GM18499 (cell line): ENCODE results near the gene ULBP1.
A peak's percentile ranks its signal among the peaks of the same experiment; 100 is the strongest.
"Not testable (repeated sequence)": the region's sequence is repeated elsewhere in the genome, so short reads cannot be mapped to it uniquely, and the experiment has no call there.

ENCODE experiments used
- ATAC-seq: cut with Tn5 transposase; IDR thresholded peaks from one replicate; pipeline ENCODE4 v1.9.1; 2021; ENCODE audit warnings: moderate number of reproducible peaks; ENCODE audit not compliant: insufficient read depth, unreplicated experiment

ULBP1 gene

DNA sequence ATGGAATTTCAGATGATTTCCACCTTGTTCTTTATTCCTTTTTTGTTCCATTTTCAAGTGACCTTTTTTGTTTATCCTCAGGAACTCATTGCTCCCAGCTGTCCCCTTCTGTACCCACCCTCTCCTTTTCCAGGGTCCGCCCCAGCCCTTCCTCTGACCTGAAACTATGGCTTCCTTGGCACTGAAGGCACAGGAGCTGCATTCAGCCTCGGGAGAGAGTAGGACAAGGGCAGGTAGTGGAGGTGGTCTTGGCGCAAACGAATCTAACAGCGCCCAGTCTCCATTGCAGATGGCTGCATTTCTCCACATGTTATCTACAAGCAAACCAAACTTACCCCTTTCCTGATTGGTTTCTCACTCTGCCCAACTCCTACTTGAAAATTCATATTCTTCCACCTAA, 30.7 kb upstream of the ULBP1 start:
- ATAC-seq, result no peak

DNA sequence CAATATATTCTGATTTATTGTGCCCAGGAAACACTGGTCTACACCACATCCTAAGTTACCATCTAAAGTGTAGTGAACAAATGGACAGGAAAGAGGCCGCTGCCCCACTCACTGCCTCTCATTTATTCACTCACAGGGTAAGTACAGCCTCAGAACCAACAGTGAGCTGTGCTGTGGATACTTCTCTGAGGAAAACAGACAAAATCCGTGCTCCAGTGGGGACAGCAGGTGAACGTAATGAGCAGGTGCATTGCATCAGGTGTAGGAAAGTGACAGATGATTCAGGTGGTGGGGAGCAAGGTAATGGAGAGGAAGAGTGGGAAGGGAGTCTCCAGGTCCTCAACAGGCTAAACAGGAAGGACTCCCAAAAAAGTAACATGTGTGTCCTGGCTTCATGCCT, 30.3 kb upstream of the ULBP1 start:
- ATAC-seq, result no peak

DNA sequence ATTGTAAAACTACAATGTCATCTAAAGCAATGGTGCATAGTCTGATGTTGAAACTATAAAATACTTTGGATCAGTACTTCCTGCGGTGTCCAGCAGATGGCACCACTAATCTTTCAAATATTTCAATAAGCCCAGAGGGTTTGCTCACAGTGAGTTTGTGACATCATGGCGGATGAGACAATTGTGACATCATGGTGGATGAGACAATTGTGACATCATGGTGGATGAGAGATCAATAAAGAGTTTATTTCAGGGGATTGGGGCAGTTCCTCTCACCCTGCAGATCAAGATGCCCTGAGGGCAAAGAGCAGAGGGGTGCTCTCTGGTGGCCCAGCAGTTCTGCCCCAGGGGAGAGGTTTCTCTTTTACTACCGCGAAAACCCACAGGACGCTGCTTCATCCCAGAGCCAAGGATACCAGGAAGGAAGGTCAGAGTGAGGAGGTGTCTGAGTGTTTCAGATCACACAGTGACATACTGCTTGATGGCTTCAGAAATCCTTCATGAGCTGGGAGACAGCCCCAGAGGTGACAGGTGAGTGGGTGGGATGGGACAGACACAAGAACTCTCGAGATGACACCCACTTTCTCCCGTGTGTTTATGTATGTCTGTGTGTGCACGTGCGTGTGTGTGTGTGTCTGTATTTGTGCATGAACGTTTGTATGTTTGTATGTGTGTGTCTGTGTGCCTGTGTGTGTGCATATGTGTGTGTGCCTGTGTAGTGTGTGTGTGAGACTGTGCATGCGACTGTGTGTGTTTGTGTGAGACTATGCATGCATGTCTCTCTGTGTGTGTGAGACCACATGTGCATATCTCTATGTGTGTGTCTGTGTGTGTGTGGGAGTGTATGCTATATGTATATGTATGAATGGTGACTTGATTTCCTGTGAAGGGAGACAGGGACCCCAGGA, 29.2 kb upstream of the ULBP1 start:
- ATAC-seq, result no peak

DNA sequence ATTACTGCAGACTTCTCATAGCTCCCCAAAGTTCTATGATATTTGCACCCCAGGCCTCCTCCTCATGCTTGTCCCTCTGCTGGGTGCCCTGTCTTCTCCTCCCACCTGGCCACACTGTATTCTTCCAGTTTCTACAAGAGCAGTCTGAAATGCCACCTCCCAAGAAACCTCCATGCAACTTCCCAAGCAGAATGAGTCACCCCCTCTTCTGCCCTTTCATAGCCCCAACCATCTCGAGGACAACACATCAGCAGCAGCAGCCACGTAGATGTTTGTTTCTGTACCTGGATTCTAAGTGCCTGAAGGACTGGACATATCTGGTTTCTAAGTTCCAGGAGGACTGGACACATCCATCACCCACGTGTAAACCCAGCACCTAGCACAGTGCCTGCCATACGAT, 28.5 kb upstream of the ULBP1 start:
- no peak for ATAC-seq

DNA sequence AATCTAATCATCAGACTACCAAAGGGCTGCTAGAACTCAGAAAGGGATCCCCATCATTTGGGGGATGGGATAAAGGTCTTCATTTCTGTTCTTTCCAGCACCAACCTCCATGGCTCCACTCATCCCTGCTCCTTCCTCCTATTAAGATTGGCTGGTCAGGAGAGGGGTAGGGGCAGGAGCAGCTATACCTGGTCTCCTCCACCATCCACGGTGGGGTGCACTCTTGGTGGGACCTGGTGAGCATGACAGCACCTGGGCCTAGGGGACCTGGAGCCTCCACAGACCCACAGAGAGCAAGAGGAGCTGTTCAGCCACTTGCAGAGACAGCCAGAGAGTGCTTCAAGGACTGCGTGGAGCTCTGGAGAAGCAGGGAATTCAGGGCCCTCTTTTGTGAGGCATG, 28.1 kb upstream of the ULBP1 start:
- ATAC-seq, result no peak

DNA sequence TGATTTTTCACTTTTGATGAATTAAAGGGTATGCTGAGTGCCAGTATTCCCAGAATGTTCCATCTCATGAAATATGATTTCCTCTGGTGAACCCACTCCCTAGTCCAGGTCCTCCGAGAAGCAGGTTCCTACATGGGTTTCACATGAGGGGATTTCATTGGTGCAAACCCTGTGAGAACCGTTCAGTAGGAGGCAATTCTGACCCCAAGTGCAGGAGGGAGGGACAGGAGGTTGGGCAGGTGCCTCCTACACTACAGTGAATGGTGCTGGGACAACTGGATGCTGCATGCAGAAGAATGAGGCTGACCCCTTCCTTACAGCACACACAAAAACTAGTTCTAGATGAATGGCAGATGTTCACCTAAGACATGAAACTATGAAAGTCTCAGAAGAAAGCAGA, 27.0 kb upstream of the ULBP1 start:
- no peak for ATAC-seq

DNA sequence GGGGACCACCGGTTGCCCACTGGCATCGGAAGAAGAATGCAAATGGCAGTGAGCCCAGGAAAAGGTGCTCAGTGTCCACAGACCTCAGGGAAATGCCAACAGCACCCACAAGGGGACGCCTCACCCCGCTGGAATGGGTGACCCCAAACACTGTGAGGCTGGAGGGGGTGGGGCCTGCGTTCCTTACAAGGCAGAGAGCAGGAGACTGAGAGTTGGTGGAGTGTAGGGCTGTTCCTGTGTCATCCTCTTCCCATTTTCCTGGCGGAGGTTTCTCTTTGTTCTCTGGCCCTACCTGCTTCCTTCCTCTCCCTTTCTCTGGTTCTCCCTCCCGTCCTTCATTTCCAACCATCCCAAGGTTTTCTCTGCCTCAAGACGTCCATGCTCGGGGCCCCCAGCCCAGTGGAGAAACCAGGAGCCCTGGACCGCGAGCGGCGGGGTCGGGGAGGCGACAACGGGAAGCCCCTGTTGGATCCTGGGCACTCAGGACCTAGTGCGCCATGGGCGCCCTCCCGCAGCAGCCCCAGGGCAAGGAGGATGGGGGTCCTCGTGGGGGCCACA, 25.7 kb upstream of the ULBP1 start:
- ATAC-seq, result not testable (repeated sequence)

DNA sequence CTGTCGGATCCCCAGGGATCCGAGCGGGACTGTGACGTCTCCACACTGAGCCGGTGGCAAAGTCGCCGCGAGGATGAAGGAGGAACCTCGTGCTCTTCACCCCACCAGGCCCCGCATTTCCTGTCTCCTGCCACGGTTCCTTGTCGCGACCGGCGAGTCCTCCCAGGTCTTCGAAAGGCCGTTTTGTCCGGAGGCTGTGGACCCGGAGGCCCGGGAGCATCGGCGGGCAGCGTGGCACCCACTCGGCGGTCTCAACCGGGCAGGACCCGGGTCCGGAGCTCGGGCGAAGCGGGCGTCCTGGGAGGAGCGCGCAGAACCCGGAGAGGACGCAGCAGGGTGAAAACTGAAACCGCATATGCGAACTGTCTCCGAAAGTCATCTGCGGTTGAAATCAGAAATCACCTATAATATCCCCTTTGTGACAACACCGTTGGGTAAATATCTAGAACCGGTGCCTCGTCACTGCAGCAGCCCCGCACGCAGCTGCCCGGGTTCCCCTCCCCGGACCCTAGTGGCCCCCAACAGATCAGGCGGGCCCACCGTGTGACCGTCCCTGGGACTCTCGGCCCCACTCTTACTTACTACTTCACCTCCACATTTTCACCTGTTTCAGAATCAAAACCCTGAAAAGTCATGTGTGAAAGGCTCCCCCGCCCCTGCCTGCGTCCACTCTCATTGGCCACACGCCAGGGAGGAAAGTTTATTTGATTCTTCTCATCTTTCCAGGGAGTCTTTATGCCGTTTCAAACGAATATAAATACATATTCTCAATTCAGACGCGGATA, 25.0 kb upstream of the ULBP1 start:
- peak; percentile 76 for ATAC-seq

DNA sequence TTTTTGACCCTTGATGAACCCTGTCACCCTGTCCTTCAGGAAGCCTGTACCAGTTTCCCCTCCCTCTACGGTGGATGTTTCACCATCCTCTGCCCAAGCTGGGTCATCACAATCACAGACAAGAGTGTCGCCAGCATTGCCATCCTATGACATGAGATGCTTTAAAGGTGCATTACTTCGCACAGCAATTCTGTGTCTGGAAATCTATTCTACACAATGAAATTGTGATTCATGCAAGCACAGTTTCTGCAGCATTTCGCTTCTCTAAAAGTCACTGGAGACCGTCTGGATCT, 24.4 kb upstream of the ULBP1 start:
- ATAC-seq, result no peak

DNA sequence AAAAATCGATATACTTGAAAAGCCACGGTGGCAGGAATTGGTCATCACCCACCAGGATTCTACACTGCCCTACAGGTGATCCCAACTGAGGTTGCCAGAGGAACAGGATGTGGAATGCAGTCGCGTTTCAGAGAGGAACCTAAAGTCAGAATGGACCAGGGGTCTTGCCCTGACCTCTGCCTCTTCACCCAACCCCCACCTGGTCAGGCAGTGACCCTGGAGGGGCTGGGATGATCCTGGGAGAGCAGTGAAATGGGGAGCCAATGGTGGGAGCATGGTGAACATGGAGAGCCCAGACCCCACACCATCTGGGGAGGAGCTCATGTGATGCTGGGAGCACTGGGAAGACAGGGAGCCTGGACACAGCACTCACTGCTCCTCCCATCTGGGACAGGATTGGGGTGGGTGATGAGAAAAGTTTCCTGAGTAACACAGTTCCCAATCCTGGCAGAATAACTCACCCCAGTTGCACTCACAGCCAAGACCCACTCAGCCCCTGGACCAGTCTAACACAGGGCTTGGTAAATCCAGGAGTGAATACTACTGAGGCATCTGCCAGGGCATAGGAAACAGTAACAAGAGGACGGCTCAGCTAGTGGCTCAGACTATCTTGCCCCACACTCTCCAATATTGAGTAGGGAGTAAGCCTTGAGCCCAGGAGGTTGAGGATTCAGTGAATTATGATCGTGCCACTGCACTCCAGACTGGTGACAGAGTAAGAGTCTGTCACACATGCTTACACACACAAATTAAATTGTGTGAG, 23.7 kb upstream of the ULBP1 start:
- ATAC-seq, result no peak

DNA sequence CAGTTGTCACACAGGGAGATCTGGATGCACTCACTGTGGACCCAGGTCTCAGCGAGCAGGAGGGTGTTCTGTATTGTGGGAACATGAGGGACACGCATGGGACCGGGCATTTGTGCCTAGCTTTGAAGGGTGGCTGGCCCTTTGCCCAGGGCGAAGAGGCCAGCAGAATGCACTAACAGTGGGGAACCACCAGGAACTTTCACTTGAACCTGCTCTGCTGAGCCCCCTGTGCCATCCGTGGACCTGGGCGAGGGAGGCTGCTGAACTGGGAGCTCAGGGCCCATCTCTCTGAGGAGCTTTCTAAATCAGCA, 23.1 kb upstream of the ULBP1 start:
- no peak for ATAC-seq

DNA sequence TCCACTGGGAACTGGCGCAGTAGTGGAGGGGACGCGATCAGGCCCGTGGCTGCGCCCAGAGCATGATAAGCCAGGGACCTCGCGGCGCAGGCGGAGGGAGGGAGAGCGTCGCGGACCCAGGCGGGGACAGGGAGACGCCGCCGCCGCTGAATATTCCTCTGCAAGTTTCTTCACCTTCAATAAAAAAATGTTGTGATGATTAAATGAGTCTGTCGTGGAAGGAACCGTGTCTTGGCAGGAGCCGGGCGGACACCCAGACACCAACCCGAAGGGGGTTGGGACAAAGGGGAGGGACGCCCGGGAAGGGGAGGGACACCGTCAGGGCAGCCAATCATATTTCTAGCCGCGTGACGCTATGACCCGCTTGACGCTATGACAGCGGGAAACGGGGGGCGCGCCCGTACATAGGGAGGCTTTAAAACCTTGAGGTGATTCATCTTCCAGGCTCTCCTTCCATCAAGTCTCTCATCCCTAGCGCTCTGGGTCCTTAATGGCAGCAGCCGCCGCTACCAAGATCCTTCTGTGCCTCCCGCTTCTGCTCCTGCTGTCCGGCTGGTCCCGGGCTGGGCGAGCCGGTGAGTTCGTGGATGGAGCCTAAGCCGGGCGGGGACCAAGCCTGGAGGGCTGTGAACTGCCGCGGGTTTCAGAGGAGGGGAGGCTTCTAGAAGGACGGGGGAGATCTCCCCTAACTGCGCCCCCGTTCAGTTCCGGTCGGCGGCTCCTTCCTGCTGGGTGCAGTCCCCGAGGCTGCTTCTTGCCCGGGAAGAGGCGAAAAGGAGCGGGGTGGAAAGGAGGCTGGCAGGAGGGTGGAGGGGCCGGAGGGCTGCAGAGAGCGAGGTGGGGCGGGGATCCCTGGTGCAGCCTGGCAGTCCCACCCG, 21.9 kb upstream of the ULBP1 start, which contains the start of gene ULBP2:
ULBP2 (plus strand) TSS at position 432 of the 878 bp plus-strand sequence; CDS start at position 491, 59 bp downstream.
- ATAC-seq, result no peak

DNA sequence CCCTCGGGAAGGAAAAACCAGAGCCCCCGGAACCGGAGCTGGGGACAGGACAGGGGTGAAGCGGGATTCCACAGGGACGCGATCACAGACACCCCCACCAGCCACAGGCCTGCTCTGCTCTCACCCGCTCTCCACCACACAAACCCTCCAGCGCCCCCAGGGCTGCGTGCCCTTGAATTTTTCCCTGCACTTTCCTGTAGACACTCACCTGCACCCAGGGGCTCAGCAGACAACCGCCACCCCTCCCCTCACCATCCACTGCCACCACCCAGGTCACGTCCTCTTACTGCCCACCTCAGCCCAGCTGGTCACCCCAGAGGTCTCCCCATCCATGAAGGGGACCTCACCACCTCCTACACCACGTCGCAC, 21.3 kb upstream of the ULBP1 start:
- no peak for ATAC-seq

DNA sequence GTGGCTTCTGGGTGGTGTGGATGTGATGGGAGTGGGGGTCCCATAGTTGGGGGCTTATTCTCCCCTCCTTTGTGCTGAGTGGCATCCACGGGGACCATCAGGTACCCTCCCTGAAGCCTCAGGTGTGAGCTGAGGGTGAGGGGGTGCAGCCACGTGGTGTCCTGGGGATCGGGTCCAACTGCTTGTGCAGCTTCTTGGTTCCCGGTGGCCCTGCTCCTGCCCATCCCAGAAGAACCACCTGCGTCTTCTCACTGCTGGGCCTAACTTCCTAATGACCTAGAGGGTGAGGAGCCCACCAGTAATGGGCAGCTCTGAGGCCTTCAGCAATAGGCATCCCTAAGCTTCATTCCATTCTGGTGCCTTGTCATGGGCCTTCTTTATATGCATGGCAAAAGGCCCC, 20.4 kb upstream of the ULBP1 start:
- ATAC-seq, result not testable (repeated sequence)

DNA sequence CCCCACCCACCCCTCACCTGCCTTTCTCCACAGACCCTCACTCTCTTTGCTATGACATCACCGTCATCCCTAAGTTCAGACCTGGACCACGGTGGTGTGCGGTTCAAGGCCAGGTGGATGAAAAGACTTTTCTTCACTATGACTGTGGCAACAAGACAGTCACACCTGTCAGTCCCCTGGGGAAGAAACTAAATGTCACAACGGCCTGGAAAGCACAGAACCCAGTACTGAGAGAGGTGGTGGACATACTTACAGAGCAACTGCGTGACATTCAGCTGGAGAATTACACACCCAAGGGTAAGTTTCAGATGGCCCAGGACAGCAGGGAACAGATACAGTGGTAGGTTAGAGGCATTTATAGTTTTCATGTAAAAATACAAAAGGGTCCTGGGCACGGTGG, 18.5 kb upstream of the ULBP1 start:
- ATAC-seq, result not testable (repeated sequence)

DNA sequence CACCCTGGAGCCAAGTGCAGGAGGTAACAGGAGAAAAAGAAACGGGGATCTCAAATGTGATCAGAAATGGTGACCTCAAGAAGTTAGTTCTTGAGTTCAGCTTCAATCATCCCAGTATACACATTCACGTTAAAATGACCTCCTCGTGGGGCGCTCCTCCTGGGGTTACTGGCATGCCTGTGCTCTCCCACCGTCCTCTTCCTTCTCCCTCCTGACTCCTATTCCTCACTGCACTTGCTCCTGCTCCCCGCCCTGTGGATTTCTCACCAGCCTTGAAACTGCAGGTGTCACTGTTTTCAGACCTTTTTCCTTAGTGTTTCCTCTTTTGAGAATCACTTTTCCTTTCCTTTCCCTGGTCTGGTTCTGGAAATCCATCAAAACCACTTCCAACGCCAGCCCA, 17.1 kb upstream of the ULBP1 start:
- not testable (repeated sequence) for ATAC-seq

DNA sequence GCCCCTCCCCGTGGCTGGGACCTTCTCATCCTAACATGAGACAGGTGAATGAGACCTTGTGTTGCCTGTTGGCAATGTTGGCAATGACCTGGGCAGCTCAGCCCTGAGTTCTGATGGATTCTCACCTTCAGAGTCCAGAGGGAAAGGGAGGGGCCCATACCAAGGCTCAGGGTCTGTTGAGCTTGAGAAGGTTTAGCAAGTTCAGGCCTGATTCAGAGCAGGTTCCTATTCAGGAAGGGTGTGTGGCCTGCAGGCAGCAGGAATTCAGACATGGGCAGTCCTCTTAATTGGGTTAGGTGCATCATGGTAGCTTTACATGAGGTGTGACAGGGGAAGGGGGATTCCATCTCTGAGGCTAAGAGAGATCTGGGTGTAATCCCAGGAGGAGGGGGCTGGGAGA, 16.2 kb upstream of the ULBP1 start:
- not testable (repeated sequence) for ATAC-seq

DNA sequence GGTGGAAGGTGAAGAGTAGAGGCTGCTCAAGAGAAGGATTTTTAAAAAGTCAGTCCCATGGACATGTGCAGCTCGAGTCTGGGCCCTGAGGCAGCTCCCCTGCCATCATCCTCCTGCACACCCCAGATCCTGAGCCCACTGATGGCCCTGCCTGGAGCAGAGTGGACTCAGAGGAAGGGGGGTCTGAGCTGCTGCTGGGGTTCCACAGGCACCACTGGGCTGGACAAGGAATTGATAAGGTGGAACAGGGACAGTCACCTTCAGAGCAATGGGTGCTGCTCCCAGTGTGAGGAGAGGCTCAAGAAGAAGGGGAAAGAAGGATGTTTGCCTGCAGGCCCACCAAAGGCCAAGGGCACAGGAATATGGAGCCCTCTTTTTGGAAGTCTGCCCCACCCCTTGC, 15.7 kb upstream of the ULBP1 start:
- ATAC-seq, result no peak

DNA sequence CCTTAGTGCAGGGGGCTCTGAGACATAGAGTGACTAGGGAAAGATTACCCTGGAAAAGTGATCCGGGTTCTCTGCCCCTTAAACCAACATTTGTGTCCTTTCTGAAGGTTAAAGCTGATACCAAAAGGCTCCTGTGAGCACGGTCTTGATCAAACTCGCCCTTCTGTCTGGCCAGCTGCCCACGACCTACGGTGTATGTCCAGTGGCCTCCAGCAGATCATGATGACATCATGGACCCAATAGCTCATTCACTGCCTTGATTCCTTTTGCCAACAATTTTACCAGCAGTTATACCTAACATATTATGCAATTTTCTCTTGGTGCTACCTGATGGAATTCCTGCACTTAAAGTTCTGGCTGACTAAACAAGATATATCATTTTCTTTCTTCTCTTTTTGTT, 15.1 kb upstream of the ULBP1 start:
- no peak for ATAC-seq

DNA sequence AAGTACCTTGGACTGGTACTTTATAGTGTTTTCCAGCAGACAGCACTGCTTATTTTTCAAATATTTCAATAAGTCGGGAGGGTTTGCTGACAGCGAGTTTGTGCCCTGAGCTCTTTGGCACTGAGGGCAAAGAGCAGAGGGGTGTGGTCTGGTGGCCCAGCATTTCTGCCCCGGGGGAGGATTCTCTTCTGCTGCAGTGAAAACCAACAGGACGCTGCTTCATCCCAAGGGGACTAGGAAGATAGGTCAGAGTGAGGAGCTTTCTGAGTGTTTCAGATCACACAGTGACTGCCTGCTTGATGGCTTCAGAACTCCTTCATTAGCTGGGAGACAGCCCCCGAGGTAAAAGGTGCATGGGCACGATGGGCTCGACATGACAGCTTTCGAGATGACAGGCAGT, 13.3 kb upstream of the ULBP1 start:
- ATAC-seq, result no peak
